B cell (primary cell): Measurements from ENCODE around the gene CCDC192.

Experiments used
- CTCF ChIP-seq: fragments of 200-600 bp; IDR thresholded peaks from one replicate; pipeline ENCODE4 v1.8.0; 2022; ENCODE audit warnings: antibody characterized with exemption, mild to moderate bottlenecking
- EZH2 ChIP-seq: IDR thresholded peaks from 2 replicates; pipeline ENCODE4 v1.6.1; 2012; ENCODE audit warnings: borderline replicate concordance, low read depth, mild to moderate bottlenecking, moderate library complexity, low read length; ENCODE audit not compliant: insufficient read depth, poor library complexity, severe bottlenecking

DNA sequence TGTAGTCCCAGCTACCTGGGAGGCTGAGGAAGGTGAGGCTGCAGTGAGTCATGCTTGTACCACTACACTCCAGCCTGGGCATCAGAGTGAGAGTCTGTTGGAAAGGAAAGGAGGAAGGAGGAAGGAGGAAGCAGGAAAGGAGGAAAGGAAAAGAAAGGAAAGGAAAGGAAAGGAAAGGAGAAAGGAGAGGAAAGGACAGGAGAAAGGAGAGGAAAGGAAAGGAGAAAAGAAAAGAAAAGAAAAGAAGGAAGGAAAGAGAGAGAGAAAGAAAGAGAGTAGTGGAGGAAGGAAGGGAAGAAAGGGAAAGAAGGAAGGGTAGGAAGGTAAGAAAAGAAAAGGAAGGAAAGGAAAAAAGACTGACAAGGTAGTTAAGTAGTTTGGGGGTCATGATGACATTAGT lies 217.7 kb downstream of the CCDC192 start:
- TF ChIP-seq CTCF (no peak), EZH2 (no peak)
